Measurements from ENCODE around the gene SKOR2. TPM values are rescaled to one million over a fixed set of nuclear protein-coding genes. Genes with fewer than 3 reads are reported as not detected.
"Not testable (repeated sequence)": the region's sequence is repeated elsewhere in the genome, so short reads cannot be mapped to it uniquely, and the experiment has no call there.

Gene SKOR2
- total RNA-seq, 2 experiments from 2014 or later: not detected

DNA sequence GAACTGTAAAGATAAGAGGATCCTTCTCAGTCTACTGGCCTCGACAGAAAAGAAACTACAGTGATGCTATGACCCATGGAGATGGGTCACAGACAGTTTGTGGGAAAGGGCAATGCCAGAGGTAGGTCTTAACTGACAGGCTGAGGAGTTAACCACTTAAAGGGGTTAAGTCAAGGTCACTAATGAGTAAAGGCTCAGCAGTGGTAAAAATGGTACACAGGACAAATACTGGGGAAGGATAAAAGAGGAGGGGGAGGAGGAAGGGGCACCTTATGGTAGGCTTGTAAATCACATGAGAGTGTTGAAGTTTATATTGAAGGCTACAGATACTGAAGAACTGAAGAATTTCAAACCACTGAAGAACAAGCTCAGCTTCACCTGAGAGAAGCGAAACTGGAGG is 85.2 kb downstream of the SKOR2 start:
- peaks cover 5% of the 10 kb centered on the region for H3K36me3 Mint-ChIP-seq
- H3K4me3 Mint-ChIP-seq: no peak overlapping the region
- ATAC-seq (ENCODE audit: low read depth) (no peak), DNase-seq (no peak)
- POLR2A ChIA-PET: no interaction called here
- no peak overlapping the region for H3K27ac Mint-ChIP-seq
- no peaks in the 10 kb centered on the region for H3K9me3 Mint-ChIP-seq
- peaks cover 25% of the 10 kb centered on the region for H3K4me1 Mint-ChIP-seq
- no peaks in the 10 kb centered on the region for H3K27me3 Mint-ChIP-seq

DNA sequence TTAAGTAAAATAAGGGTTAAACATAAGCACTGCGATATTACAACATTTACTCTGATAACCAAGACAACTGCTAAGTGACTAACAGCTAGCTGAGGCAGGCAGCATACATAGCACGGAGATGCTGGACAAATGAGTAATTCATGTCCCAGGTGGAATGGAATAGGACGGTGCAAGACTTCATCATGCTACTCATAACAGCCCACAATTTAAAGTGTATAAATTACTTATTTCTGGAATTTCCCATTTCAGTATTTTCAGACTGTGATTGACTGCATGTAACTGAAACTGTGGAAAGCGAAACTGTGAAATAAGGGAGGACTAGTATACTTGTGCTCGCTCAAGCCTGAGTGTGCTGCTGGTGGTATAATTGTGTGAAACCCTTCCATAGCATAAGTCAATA is 88.2 kb downstream of the SKOR2 start:
- no peak for DNase-seq

DNA sequence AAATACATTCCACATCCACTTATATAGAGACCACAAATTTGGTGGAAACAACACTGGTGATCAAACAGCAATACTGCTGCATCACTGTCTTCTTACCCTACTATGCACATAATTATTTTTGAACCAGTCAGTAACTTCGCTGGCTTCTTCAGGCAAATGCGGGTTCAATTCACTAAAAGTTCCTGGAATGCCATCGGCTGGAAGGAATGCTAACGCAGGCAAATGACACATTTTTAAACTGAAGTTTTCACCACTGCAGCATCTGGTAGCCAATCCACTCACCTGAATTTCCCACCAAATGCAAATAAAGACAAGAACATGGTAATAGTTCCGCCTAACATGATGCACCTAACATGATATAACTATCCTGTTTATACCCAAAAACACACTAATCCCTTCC is 91.2 kb downstream of the SKOR2 start:
- Mint-ChIP-seq H3K4me3 (no peak overlapping the region), H3K27ac (no peak overlapping the region), H3K27me3 (no peaks in the 10 kb centered on the region), H3K4me1 (peaks cover 10% of the 10 kb centered on the region), H3K36me3 (peaks cover 8% of the 10 kb centered on the region), H3K9me3 (no peaks in the 10 kb centered on the region)
- POLR2A ChIA-PET: no interaction called here
- ATAC-seq (ENCODE audit: low read depth): no peak
- no peak for DNase-seq

More for the DNA sequence above, 88.2 kb downstream of the SKOR2 start:
- Mint-ChIP-seq H3K9me3 (no peaks in the 10 kb centered on the region), H3K4me1 (peaks cover 13% of the 10 kb centered on the region), H3K4me3 (no peak overlapping the region), H3K27me3 (no peaks in the 10 kb centered on the region), H3K27ac (no peak overlapping the region), H3K36me3 (peaks cover 4% of the 10 kb centered on the region)
- POLR2A ChIA-PET: no interaction called here
- no peak for ATAC-seq (ENCODE audit: low read depth)

DNA sequence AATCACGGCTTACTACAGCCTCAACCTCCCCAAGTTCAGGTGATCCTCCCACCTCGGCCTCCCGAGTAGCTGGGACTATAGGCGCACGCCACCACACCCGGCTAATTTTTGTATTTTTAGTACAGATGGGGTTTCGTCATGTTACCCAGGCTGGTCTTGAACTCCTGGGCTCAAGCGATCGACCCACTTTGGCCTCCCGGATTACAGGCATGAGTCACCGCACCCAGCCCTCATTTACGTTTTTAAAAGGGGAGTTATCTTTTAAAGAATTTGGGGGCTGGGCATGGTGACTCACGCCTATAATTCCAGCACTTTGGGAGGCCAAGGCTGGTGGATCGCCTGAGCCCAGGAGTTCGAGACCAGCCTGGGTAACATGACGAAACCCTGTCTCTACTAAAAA is 93.1 kb downstream of the SKOR2 start:
- H3K9me3 Mint-ChIP-seq; ATAC-seq (ENCODE audit: low read depth); H3K27ac Mint-ChIP-seq; DNase-seq; H3K36me3 Mint-ChIP-seq; H3K4me3 Mint-ChIP-seq; H3K4me1 Mint-ChIP-seq; POLR2A ChIA-PET; H3K27me3 Mint-ChIP-seq: not testable (repeated sequence)

Other genes starting within 250 kb of the SKOR2 start
- not detected for gene ELOA2, start 216.0 kb downstream of the SKOR2 start, total RNA-seq
- gene HDHD2, start 101.2 kb downstream of the SKOR2 start, total RNA-seq: 10 to 100 TPM; 37.6 to 42.2 TPM
- 10 to 100 TPM; 10.8 to 11.0 TPM for gene IER3IP1, start 75.3 kb downstream of the SKOR2 start, total RNA-seq

Data from activated naive CD8-positive, alpha-beta T cell treated with anti-CD3 and anti-CD28 coated beads, Interleukin-2, amount 10 ng/mL, durations not matched to agents 7 days and 5 days (primary cell).